ENCODE data around the gene SINHCAF.

DNA sequence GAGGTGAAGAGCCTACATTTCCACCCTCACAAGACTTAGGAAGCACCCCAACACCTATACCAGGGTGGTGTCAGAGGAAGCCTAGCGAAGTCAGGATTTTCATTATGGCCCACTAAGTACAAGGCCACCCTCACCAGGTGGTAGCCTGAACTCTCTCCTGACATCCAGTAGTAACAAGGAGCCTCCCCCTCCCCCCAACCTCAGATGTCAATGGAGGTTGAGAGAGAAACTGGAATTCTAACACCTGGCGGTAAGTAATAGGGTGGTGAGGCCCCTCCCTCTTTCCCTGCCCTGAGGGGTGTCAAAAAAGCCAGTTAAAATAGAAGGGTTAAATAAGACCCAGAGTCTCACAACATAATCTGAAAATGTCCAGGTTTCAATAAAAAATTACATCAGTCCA is 37.6 kb downstream of the SINHCAF start:
- TF ChIP-seq, protein P1, sequence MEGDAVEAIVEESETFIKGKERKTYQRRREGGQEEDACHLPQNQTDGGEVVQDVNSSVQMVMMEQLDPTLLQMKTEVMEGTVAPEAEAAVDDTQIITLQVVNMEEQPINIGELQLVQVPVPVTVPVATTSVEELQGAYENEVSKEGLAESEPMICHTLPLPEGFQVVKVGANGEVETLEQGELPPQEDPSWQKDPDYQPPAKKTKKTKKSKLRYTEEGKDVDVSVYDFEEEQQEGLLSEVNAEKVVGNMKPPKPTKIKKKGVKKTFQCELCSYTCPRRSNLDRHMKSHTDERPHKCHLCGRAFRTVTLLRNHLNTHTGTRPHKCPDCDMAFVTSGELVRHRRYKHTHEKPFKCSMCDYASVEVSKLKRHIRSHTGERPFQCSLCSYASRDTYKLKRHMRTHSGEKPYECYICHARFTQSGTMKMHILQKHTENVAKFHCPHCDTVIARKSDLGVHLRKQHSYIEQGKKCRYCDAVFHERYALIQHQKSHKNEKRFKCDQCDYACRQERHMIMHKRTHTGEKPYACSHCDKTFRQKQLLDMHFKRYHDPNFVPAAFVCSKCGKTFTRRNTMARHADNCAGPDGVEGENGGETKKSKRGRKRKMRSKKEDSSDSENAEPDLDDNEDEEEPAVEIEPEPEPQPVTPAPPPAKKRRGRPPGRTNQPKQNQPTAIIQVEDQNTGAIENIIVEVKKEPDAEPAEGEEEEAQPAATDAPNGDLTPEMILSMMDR (IDR thresholded peaks at IDR 0.05): no peak
- TF ChIP-seq POLR2AphosphoS5 (IDR thresholded peaks at IDR 0.05) (no peak), POLR2A (IDR thresholded peaks at IDR 0.05; ENCODE audit: low read depth) (no peak)

All from esophagus muscularis mucosa (tissue), 3 donors.